Neural cell (in vitro differentiated cells): Measurements from ENCODE around the gene ANXA10. TPM values are rescaled to one million over a fixed set of nuclear protein-coding genes. Genes with fewer than 3 reads are reported as not detected.

Source experiments
- H2AFZ ChIP-seq: fragments of 200-600, 300-800 bp; sonication (generic), shearing (Covaris generic); 2 replicates; pipeline ENCODE4 v1.6.0; 2014; ENCODE audit warnings: low read depth, mild to moderate bottlenecking, antibody characterized with exemption, low read length, moderate library complexity
- H3F3A ChIP-seq: fragments of 200-600 bp; shearing (Covaris generic); 2 replicates; pipeline ENCODE4 v1.6.1; 2016; ENCODE audit warnings: mild to moderate bottlenecking, moderate library complexity, mixed read lengths, antibody characterized with exemption, low read length; ENCODE audit not compliant: insufficient read depth, poor library complexity, severe bottlenecking
- H3K27ac ChIP-seq: fragments of 200-600, 300-800 bp; sonication (generic), shearing (Covaris generic); 2 replicates; pipeline ENCODE4 v1.5.1; 2014; ENCODE audit warnings: mild to moderate bottlenecking, low read length, moderate library complexity
- H3K27me3 ChIP-seq: fragments of 300-800, 200-600 bp; sonication (generic), shearing (Covaris generic); 2 replicates; pipeline ENCODE4 v1.6.0; 2014; ENCODE audit warnings: mild to moderate bottlenecking, low read depth, low read length, moderate library complexity; ENCODE audit not compliant: insufficient read depth
- H3K36me3 ChIP-seq: fragments of 300-800, 200-600 bp; sonication (generic), shearing (Covaris generic); 2 replicates; pipeline ENCODE4 v1.5.1; 2014; ENCODE audit warnings: mild to moderate bottlenecking, antibody characterized with exemption, low read length, moderate library complexity; ENCODE audit not compliant: insufficient read depth
- H3K4me2 ChIP-seq: fragments of 300-800, 200-600 bp; sonication (generic), shearing (Covaris generic); 2 replicates; pipeline ENCODE4 v1.6.0; 2014; ENCODE audit warnings: mild to moderate bottlenecking, low read length
- H3K4me3 ChIP-seq: fragments of 300-800, 200-600 bp; sonication (generic), shearing (Covaris generic); 2 replicates; pipeline ENCODE4 v1.5.1; 2014; ENCODE audit warnings: mild to moderate bottlenecking, low read length, moderate library complexity
- H3K79me2 ChIP-seq: fragments of 200-600 bp; shearing (Covaris generic); replicated peaks from 2 replicates; pipeline ENCODE4 v1.6.0; 2014; ENCODE audit warnings: mild to moderate bottlenecking, low read length, moderate library complexity; ENCODE audit not compliant: insufficient read depth
- H3K9ac ChIP-seq: fragments of 300-800, 200-600 bp; sonication (generic), shearing (Covaris generic); 2 replicates; pipeline ENCODE4 v1.6.1; 2016; ENCODE audit warnings: mild to moderate bottlenecking, low read length, mixed read lengths
- H3K9me2 ChIP-seq: fragments of 200-600 bp; shearing (Covaris generic); 2 replicates; pipeline ENCODE4 v1.6.1; 2016; ENCODE audit warnings: mild to moderate bottlenecking, low read length, mixed read lengths; ENCODE audit not compliant: insufficient read depth
- H3K9me3 ChIP-seq: fragments of 200-600, 300-800 bp; sonication (generic), shearing (Covaris generic); 2 replicates; pipeline ENCODE4 v1.6.1; 2016; ENCODE audit warnings: mild to moderate bottlenecking, mixed run types, low read length, moderate library complexity, mixed read lengths
- H4K20me1 ChIP-seq: fragments of 200-600 bp; shearing (Covaris generic); 2 replicates; pipeline ENCODE4 v1.6.1; 2016; ENCODE audit warnings: mild to moderate bottlenecking, mixed run types; ENCODE audit not compliant: insufficient read depth
- EP300 ChIP-seq: fragments of 450-650 bp; conservative IDR thresholded peaks from 2 replicates; pipeline ENCODE4 v1.6.1; 2014; ENCODE audit warnings: antibody characterized with exemption, mild to moderate bottlenecking, moderate library complexity; ENCODE audit not compliant: poor library complexity, severe bottlenecking
- EZH2 ChIP-seq: fragments of 200-600, 300-800 bp; shearing (Covaris generic), sonication (generic); IDR thresholded peaks from 2 replicates; pipeline ENCODE4 v1.6.1; 2014; ENCODE audit warnings: antibody characterized with exemption, low read length, borderline replicate concordance, mild to moderate bottlenecking; ENCODE audit not compliant: insufficient read depth, poor library complexity, severe bottlenecking
- MXI1 ChIP-seq: fragments of 450-650 bp; conservative IDR thresholded peaks from 2 replicates; pipeline ENCODE4 v1.6.1; 2014; ENCODE audit warnings: antibody characterized with exemption, mild to moderate bottlenecking; ENCODE audit not compliant: poor library complexity, severe bottlenecking
- POLR2AphosphoS5 ChIP-seq: IDR thresholded peaks from 2 replicates; pipeline ENCODE4 v1.6.1; 2012
- RAD21 ChIP-seq: fragments of 450-650 bp; conservative IDR thresholded peaks from 2 replicates; pipeline ENCODE4 v1.6.1; 2014; ENCODE audit warnings: antibody characterized with exemption, mild to moderate bottlenecking, moderate library complexity
- REST ChIP-seq: IDR thresholded peaks from 2 replicates; pipeline ENCODE4 v1.6.1; 2012; ENCODE audit warnings: borderline replicate concordance
- SMC3 ChIP-seq: fragments of 450-650 bp; conservative IDR thresholded peaks from 2 replicates; pipeline ENCODE4 v1.6.1; 2014; ENCODE audit warnings: antibody characterized with exemption, mild to moderate bottlenecking, moderate library complexity; ENCODE audit not compliant: poor library complexity
- TAF1 ChIP-seq: IDR thresholded peaks from 2 replicates; pipeline ENCODE4 v1.6.1; 2012; ENCODE audit warnings: low read depth
- polyA plus RNA-seq: library from polyadenylated mRNA; depleted of rRNA; stranded (reverse); fragments of >200 nt; gene quantifications from 2 replicates; pipeline ENCODE4 v1.2.3, GENCODE V29; 2014
- TF ChIP-seq, protein P1 (sequence below): fragments of 450-650 bp; IDR thresholded peaks from 2 replicates; pipeline ENCODE4 v1.5.1; 2014; ENCODE audit warnings: antibody characterized with exemption, mild to moderate bottlenecking, moderate library complexity; ENCODE audit not compliant: poor library complexity, severe bottlenecking

ANXA10 gene
- polyA plus RNA-seq, 1 donor from 2014 or later, result not detected

- TF ChIP-seq EP300, result no peak
- Histone ChIP-seq H3K9ac (no peak overlapping the region), H2AFZ (no peak overlapping the region), H3F3A (no peaks in the 10 kb centered on the region), H3K36me3 (no peaks in the 10 kb centered on the region), H3K27ac (no peak overlapping the region), H4K20me1 (no peaks in the 10 kb centered on the region), H3K4me2 (no peak overlapping the region), H3K27me3 (no peaks in the 10 kb centered on the region), H3K4me3 (no peak overlapping the region), H3K9me3 (no peaks in the 10 kb centered on the region), H3K9me2 (no peaks in the 10 kb centered on the region), H3K79me2 (no peaks in the 10 kb centered on the region)
Measured at GRCh38 chr4:168118116-168118655, 25.8 kb downstream of the ANXA10 start.

DNA sequence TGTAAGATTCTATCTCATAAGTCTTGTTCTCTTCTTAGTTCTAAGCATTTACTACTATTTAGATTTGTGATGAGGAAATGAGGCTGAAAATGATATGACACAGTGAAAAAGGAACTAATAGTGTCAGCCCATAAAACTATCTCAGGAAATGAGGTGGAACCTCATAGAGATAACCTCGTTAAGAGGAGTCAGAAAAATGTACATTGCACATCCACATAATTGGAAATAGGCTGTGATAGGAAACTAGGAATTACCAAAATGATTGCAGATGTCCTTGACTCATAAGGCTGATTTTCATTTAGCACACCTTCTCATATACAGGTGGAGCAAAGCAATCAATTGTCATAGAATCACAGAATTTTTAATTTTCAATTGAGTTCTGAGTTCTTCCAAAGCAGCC lies 26.8 kb downstream of the ANXA10 start:
- H3K36me3 ChIP-seq, result no peaks in the 10 kb centered on the region

More for the DNA sequence above, 26.8 kb downstream of the ANXA10 start:
- no peaks in the 10 kb centered on the region for H3K9me2 ChIP-seq
- H3K9ac ChIP-seq, result no peak overlapping the region
- no peak overlapping the region for H3K4me2 ChIP-seq
- no peaks in the 10 kb centered on the region for H3K79me2 ChIP-seq
- no peaks in the 10 kb centered on the region for H3F3A ChIP-seq
- no peak for TF ChIP-seq EZH2
- TF ChIP-seq MXI1, result no peak
- TF ChIP-seq EP300, result no peak
- TF ChIP-seq, protein P1, sequence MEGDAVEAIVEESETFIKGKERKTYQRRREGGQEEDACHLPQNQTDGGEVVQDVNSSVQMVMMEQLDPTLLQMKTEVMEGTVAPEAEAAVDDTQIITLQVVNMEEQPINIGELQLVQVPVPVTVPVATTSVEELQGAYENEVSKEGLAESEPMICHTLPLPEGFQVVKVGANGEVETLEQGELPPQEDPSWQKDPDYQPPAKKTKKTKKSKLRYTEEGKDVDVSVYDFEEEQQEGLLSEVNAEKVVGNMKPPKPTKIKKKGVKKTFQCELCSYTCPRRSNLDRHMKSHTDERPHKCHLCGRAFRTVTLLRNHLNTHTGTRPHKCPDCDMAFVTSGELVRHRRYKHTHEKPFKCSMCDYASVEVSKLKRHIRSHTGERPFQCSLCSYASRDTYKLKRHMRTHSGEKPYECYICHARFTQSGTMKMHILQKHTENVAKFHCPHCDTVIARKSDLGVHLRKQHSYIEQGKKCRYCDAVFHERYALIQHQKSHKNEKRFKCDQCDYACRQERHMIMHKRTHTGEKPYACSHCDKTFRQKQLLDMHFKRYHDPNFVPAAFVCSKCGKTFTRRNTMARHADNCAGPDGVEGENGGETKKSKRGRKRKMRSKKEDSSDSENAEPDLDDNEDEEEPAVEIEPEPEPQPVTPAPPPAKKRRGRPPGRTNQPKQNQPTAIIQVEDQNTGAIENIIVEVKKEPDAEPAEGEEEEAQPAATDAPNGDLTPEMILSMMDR, result no peak
- no peak for TF ChIP-seq SMC3
- TF ChIP-seq POLR2AphosphoS5, result no peak
- no peak for TF ChIP-seq RAD21
- TF ChIP-seq REST, result no peak
- TF ChIP-seq TAF1, result no peak
- no peaks in the 10 kb centered on the region for H3K27me3 ChIP-seq
- H3K9me3 ChIP-seq, result no peaks in the 10 kb centered on the region
- no peak overlapping the region for H3K27ac ChIP-seq
- H2AFZ ChIP-seq, result no peak overlapping the region
- no peak overlapping the region for H3K4me3 ChIP-seq
- no peaks in the 10 kb centered on the region for H4K20me1 ChIP-seq
